Tibial nerve (tissue), 3 donors: ENCODE data around the gene ZNF674.

Experiments used
- CTCF ChIP-seq, 5 experiments: fragments of 200-600 bp in 3 of 5; fragments of 450-650 bp in 2 of 5; sonication (generic) in 3 of 5; IDR thresholded peaks; one replicate each; pipeline ENCODE4 v1.5.1; 2016 to 2019; ENCODE audit warnings: antibody characterized with exemption in 5 of 5, mild to moderate bottlenecking in 3 of 5, moderate library complexity in 2 of 5
- POLR2A ChIP-seq, 2 donors: fragments of 450-650 bp; IDR thresholded peaks; one replicate each; pipeline ENCODE4 v1.6.1; 2017; ENCODE audit warnings: antibody characterized with exemption in 2 of 2, mild to moderate bottlenecking in 2 of 2, moderate library complexity in 2 of 2

GRCh38 chrX:46561824-46562657, 16.8 kb upstream of the ZNF674 start:
- no peak for TF ChIP-seq CTCF (IDR thresholded peaks at IDR 0.05)
- TF ChIP-seq POLR2A (IDR thresholded peaks at IDR 0.05), result no peak
